GM11168 (cell line): Measurements from ENCODE around the gene TUBA3E.
"Not testable (repeated sequence)": the region's sequence is repeated elsewhere in the genome, so short reads cannot be mapped to it uniquely, and the experiment has no call there.

Source experiments
- in situ Hi-C: fragments of 300-500 bp; cut with MboI; formaldehyde crosslinking; loops from one replicate; pipeline ENCODE4 v1.12.0; 2022; ENCODE audit warnings: low sequenced_read_pairs; ENCODE audit not compliant: unreplicated experiment

Gene TUBA3E

GRCh38 chr2:130193824-130194223 lies 4.4 kb downstream of the TUBA3E start:
- in situ Hi-C loops, result not testable (repeated sequence)

GRCh38 chr2:130192451-130192850 lies 5.8 kb downstream of the TUBA3E start:
- in situ Hi-C loops, result not testable (repeated sequence)

DNA sequence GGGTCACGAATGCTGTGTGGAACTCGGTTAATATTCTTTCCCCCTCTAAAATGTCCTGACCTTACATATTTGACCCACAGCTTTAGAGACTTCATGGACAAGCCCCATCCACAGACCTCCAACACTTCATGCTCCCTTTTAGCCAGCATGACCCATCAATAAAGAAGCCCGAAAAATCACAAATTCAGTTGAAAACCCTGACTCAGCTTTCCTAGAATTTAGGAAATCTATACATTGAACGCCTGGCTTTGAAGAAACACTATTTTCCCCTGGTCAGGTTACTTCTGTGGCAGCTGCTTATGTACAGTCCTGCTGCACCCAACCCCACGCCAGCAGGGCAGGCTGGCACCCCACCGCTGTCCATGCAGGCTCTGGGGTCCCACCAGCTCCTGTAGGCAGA lies 6.9 kb downstream of the TUBA3E start:
- in situ Hi-C loops, result not testable (repeated sequence)

- in situ Hi-C loops, result no loop called here
These were observed 8.0 kb downstream of the TUBA3E start for GRCh38 chr2:130190237-130190636.

- in situ Hi-C loops, result loop anchor here (10.0 kb wide), 1 partner anchor 146 kb away; no protein-coding TSS in a partner anchor
These were observed 9.3 kb downstream of the TUBA3E start for GRCh38 chr2:130188958-130189357.

- in situ Hi-C loops, result loop anchor here (10.0 kb wide), 1 partner anchor 147 kb away; no protein-coding TSS in a partner anchor
These were observed 10.1 kb downstream of the TUBA3E start for GRCh38 chr2:130187859-130188792.

DNA sequence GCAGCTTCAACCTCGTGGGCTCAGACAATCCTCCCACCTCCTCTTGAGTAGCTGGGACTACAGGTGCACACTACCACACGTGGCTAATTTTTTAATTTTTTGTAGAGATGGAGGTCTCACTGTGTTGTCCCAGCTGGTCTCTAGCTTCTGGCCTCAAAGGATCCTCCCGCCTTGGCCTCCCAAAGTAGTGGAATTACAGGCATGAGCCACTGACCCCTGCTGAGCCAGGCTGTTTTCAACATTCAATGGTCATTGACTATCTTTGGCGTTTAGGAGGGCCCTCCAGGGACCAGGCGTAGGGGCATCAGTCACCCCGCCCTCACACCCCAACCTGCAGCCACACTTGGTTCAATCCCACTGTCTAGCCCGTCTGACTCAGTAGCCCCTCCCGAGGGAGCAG lies 11.0 kb downstream of the TUBA3E start:
- in situ Hi-C loops, result loop anchor here (10.0 kb wide), 1 partner anchor 148 kb away; no protein-coding TSS in a partner anchor

GRCh38 chr2:130186391-130186790 lies 11.8 kb downstream of the TUBA3E start:
- in situ Hi-C loops, result loop anchor here (10.0 kb wide), 1 partner anchor 148 kb away; no protein-coding TSS in a partner anchor

GRCh38 chr2:130185896-130186295 lies 12.3 kb downstream of the TUBA3E start:
- in situ Hi-C loops, result loop anchor here (10.0 kb wide), 1 partner anchor 149 kb away; no protein-coding TSS in a partner anchor

DNA sequence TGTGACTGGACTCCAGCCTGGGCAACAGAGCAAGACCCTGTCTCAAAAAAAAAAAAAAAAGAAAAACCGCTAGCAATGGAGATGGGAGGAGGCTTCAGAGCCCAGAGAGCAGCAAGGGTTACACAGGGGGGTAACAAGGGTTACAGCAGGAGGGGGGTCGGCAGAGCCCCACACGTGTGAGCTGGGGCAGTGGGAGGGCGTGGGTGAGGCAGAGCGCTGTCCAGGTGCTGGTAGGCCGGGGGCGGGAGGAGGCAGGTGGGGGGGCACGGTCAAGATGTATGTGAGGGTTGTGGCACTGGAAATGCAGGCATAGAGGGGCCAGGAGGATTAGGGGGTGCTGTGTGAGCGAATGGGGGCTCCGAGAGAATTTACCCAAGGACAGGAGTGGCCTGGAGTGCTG lies 12.8 kb downstream of the TUBA3E start:
- in situ Hi-C loops, result loop anchor here (10.0 kb wide), 1 partner anchor 149 kb away; no protein-coding TSS in a partner anchor

DNA sequence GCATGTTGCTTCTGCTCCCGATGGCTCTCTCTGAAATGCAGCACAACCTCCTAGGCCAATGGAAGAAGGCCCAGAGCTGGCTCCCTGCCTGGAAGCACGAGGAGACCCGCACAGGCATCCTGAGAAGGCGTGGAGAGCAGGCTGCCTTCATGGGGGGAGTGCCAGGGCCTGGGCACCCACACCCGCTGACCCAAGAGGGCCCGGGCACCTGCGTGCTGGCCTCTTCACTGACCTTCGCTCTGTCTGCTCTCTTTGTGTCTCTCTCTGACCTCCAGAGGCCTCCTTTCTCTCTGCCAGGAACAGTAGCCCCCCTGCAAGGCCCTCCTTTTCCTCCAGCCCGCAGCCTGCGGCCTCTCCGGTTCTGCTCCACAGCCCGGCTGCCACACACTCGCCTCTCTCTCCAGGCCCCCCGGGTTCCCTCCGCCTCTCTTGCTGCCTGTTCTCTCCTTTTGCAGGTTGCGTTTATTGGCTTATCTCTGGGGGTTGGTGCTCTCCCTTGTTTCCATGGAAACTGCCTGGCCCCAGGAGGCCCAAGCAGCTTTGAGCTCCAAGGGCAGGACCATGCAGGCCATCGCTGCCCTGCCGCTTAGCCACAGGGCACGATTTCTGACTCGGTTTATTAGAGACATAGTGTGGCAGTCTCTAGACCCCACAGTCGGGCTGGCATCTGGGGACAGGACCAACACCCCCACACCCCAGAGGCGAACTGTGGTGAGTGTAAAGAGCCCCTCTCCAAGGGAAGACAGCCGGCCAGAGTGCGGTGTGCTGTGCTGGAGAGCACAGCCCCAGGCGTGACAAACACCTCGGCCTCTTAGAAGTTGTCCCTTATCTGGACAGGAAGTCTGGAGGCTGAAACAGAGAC lies 14.5 kb downstream of the TUBA3E start:
- in situ Hi-C loops, result loop anchor here (10.0 kb wide), 1 partner anchor 151 kb away; no protein-coding TSS in a partner anchor

DNA sequence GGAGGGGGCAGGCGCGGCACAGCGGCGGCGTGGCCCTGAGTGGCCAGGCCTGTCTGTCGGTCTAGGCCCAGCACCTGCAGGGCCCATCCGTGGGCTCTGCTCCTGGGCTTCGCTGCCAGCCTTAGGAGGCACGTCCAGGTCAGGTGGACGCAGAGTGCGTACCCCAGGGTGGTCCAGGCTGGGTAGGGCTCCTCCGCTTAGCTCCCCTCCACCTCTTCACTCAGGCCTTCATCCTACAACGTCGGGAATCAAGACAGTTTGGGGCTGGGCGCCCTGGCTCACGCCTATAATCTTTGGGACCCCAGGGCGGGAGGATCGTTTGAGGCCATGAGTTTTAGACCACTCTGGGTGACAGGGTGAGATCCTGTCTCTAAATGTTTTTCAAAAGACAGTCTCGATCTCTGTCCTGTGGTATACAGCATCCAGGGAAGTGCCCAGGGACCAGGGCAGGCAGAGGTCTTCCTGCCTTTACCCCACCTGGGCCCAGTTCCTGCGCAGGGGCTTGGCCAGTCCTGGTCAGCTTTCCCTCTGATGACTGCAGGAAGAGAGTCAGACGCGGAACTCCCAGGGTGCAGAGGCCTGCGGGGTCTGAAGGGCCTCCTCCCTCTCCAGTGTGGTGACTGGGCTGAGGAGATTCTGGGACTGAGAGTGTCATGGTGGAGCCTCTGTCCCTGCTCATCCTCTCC lies 15.3 kb downstream of the TUBA3E start:
- in situ Hi-C loops, result loop anchor here (10.0 kb wide), 1 partner anchor 152 kb away; no protein-coding TSS in a partner anchor

DNA sequence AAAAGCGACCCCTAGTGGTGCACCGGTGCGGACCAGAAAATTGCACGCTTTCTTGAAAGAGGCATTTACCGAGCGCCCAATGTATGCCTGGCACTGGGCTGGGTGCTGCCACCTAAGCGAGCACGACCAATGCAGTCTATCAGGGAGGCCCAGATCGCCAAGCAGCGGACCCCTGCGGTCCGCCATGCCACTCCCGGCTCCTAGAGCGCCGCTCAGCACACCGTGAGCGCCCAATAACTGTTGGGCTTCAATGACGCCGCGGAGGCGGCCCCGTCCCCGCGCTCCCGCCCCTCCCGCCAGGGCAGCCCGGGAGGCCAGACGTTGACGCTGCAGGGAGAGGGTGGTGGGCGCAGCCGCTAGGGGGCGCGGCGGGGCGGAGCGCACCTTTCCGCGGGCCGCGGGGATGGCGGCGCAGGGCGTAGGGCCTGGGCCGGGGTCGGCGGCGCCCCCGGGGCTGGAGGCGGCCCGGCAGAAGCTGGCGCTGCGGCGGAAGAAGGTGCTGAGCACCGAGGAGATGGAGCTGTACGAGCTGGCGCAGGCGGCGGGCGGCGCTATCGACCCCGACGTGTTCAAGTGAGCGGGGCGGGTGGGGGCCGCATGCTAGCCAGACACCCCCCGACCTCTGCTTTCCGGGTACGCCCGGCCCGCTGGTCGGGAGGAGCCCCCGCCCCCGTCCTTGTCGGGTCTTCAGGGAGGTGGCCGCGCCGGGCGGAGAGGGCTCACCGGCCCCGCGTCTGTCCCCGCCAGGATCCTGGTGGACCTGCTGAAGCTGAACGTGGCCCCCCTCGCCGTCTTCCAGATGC lies 16.2 kb downstream of the TUBA3E start, which contains the start of gene MZT2B:
Gene MZT2B, plus strand, starts transcription at position 383 of the 803 bp plus-strand sequence. Its CDS starts 21 bp downstream, at position 404.
- in situ Hi-C loops, result loop anchor here (10.0 kb wide), 1 partner anchor 153 kb away; no protein-coding TSS in a partner anchor

DNA sequence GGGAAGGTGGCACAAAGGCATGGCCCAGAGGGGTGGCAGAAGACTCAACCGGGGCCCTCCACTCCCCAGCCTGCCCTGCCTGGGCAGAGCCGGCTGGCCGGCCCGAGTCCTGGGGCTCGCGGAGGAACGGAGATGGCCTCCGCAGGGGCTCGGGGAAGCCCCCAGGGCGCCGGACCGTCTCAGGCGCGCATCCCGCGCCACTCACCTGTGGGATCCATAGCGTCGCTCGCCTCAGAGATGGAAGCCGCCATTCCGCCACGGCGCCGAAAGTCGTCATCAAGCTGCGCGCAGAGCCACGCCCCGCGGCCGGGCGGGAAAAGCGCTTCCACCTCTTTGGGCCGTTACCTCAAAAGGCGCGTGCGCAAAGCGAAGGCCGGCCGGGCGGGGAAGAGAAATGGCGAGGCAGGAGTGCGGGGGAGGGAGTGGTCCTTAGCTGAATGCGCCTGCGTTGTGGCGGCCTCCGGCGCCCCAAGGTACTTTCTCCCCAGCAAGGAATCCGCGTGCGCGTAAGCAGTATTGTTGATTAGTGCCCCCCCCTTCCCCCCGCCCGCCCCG lies 16.8 kb downstream of the TUBA3E start, which contains the start of gene SMPD4:
Gene SMPD4, minus strand, starts transcription at position 278 of the 555 bp plus-strand sequence. CDS start 5,010 bp downstream, outside the sequence.
- in situ Hi-C loops, result loop anchor here (10.0 kb wide), 1 partner anchor 153 kb away; no protein-coding TSS in a partner anchor

DNA sequence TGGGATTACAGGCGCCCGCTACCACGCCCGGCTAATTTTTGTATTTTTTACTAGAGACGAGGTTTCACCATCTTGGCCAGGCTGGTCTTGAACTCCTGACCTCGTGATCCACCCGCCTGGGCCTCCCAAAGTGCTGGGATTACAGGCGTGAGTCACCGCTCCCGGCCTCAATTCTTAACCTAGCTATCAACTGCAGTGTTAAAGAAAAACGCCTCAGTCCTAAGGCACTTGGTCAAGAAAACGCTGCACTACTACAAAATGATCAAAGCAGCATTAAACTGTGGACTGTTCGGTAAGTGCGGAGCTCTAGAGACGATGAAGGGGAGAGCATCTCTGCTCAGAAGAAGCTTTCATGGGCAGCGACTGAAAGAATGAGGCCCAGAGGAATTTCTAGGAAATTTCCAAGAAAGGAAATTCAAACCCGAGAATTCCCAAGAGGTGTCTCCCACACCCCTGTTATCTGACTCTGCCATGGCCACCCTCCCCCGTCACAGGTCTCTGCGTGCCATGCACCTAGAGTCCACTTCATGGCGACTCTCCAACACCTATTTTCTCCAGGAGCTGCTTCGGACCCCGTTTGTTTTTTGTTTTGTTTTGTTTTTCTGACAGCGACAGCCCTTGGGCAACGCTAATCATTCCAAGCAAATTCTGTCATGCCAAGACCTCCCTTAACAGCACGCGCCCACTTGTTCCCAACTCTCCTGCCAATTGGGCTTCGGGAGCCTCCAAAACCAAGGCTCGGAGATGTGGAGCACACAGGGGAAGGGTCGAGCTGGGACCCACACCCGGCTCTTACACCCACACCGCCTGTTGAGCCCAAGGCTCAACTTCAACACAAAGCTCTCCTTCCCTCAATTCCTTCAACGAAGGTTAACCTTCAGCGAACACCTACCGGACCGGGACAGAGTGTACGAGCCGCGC lies 17.6 kb downstream of the TUBA3E start:
- in situ Hi-C loops, result loop anchor here (10.0 kb wide), 1 partner anchor 154 kb away; no protein-coding TSS in a partner anchor

- in situ Hi-C loops, result not testable (repeated sequence)
These were observed 23.4 kb downstream of the TUBA3E start for GRCh38 chr2:130174866-130175265.

DNA sequence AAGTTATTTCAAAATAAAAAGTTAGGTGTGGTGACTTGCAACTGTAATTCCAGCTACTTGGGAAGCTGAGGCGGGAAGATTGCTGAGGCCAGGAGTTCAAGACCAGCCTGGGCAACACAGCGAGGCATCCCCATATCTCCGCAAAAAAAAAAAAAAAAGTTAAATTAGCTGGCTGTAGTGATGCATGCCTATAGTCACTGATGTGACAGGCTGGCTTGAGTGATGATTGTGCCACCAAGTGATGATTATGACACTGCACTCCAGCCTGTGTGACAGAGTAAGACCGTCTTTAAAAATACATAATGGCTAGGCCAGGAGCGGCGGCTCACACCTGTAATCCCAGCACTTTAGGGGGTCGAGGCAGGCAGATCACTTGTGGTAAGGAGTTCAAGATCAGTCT lies 28.3 kb downstream of the TUBA3E start:
- in situ Hi-C loops, result no loop called here
